HepG2 (cell line): ENCODE results near the gene VEZT. TPM values are rescaled to one million over a fixed set of nuclear protein-coding genes. Genes with fewer than 3 reads are reported as not detected.

Experiments
- ATAC-seq: fragments of 200-7000 bp; cut with Tn5 transposase; 3 replicates; pipeline ENCODE4 v1.9.1; 2020; ENCODE audit warnings: mild to moderate bottlenecking, moderate library complexity
- BruUV-seq: library from RNA; stranded (reverse); fragments of 400-500 nt; replicated peaks from 2 replicates; lab custom pipeline; 2021; lab: Mats Ljungman, UMichigan
- CTCF ChIA-PET: fragments of 300-600 bp; formaldehyde crosslinking; extraction: SDS; loops from one replicate; lab custom pipeline; 2021; ENCODE audit warnings: low total read pairs, inconsistent platforms, low intra/inter-chr PET ratio; lab: Yijun Ruan, JAX
- POLR2A ChIA-PET: fragments of 350-600 bp; sonication (Branson Sonifier 250); formaldehyde crosslinking; loops from one replicate; lab custom pipeline; 2020; ENCODE audit warnings: antibody characterized with exemption, inconsistent platforms; lab: Yijun Ruan, JAX
- DNase-seq: peaks from one replicate; pipeline ENCODE4 v3.0.0-alpha.2; 2015; ENCODE audit warnings: low spot score
- FAIRE-seq: peaks from 3 replicates; lab custom pipeline; 2011; peaks lifted over from hg19 to GRCh38; lab: Jason Lieb, UNC
- H2AFZ ChIP-seq: one replicate; pipeline ENCODE4 v1.6.1; 2011; ENCODE audit warnings: low read length, inconsistent platforms
- H3K27ac ChIP-seq: fragments of 300-600 bp; 3 replicates; pipeline ENCODE4 v1.8.0; 2011; ENCODE audit warnings: mixed run types, mild to moderate bottlenecking, mixed read lengths, low read length, inconsistent platforms; ENCODE audit not compliant: insufficient read depth; ENCODE audit errors: extremely low read length
- H3K27me3 ChIP-seq, 2 experiments: fragments of 200-600 bp in 1 of 2; 2 replicates in 1 of 2; 3 replicates in 1 of 2; pipeline versions ENCODE4 v1.6.0 to v1.8.0; 2011; ENCODE audit warnings: low read length in 2 of 2, mild to moderate bottlenecking in 2 of 2, moderate library complexity in 2 of 2, inconsistent platforms in 1 of 2; ENCODE audit not compliant: insufficient read depth in 2 of 2, control insufficient read depth in 1 of 2
- H3K36me3 ChIP-seq, 2 experiments: fragments of 200-600 bp in 1 of 2; replicated peaks in 1 of 2; 2 replicates in 1 of 2; 3 replicates in 1 of 2; pipeline versions ENCODE4 v1.5.1 to v1.8.0; 2011; ENCODE audit warnings: low read length in 2 of 2, inconsistent platforms in 1 of 2; ENCODE audit not compliant: insufficient read depth in 2 of 2, control insufficient read depth in 1 of 2
- H3K4me1 ChIP-seq: 2 replicates; pipeline ENCODE4 v1.5.1; 2012; ENCODE audit warnings: low read length, inconsistent platforms; ENCODE audit not compliant: insufficient read depth
- H3K4me2 ChIP-seq: 2 replicates; pipeline ENCODE4 v1.6.0; 2011; ENCODE audit warnings: low read depth, low read length, inconsistent platforms
- H3K4me3 ChIP-seq, 3 experiments: fragments of 200-600 bp in 1 of 3; sonication (generic), shearing (Covaris generic) in 1 of 3; replicated peaks in 1 of 3; 2 replicates each; pipeline ENCODE4 v1.5.1; 2011 to 2016; ENCODE audit warnings: low read length in 3 of 3, inconsistent platforms in 2 of 3, low read depth in 2 of 3, mild to moderate bottlenecking in 2 of 3, control low read depth in 1 of 3, mixed read lengths in 1 of 3; ENCODE audit not compliant: insufficient read depth in 1 of 3
- H3K79me2 ChIP-seq: one replicate; pipeline ENCODE4 v1.6.1; 2011; ENCODE audit warnings: low read length, inconsistent platforms; ENCODE audit not compliant: insufficient read depth
- H3K9ac ChIP-seq: 2 replicates; pipeline ENCODE4 v1.6.0; 2011; ENCODE audit warnings: mild to moderate bottlenecking, low read depth, low read length, inconsistent platforms; ENCODE audit not compliant: insufficient read depth
- H3K9me3 ChIP-seq: 2 replicates; pipeline ENCODE4 v1.5.1; 2012; ENCODE audit warnings: mild to moderate bottlenecking, low read length
- H4K20me1 ChIP-seq: 2 replicates; pipeline ENCODE4 v1.6.0; 2011; ENCODE audit warnings: inconsistent platforms, mild to moderate bottlenecking, low read length, moderate library complexity; ENCODE audit not compliant: insufficient read depth
- CTCF ChIP-seq: sonication (generic); formaldehyde crosslinking; IDR thresholded peaks from 2 replicates; pipeline ENCODE4 v1.5.0; 2020; ENCODE audit warnings: mild to moderate bottlenecking, missing genetic modification reagents, moderate library complexity
- FOSL1 ChIP-seq: sonication (generic); formaldehyde crosslinking; IDR thresholded peaks from 2 replicates; pipeline ENCODE4 v1.9.0; 2021; ENCODE audit warnings: missing genetic modification reagents, borderline replicate concordance
- HMG20B ChIP-seq: conservative IDR thresholded peaks from 2 replicates; pipeline ENCODE4 v1.6.1; 2016; ENCODE audit warnings: missing genetic modification reagents, missing compliant biosample characterization
- HMGXB3 ChIP-seq: sonication (generic); formaldehyde crosslinking; IDR thresholded peaks from 2 replicates; pipeline ENCODE4 v1.4.0; 2020; ENCODE audit warnings: missing genetic modification reagents, borderline replicate concordance
- MAF1 ChIP-seq: sonication (generic); formaldehyde crosslinking; IDR thresholded peaks from 2 replicates; pipeline ENCODE4 v1.5.0; 2020; ENCODE audit warnings: missing genetic modification reagents, borderline replicate concordance
- NR3C1 ChIP-seq: sonication (generic); formaldehyde crosslinking; IDR thresholded peaks from 2 replicates; pipeline ENCODE4 v1.4.0; 2020; ENCODE audit warnings: missing genetic modification reagents
- ONECUT2 ChIP-seq: sonication (generic); formaldehyde crosslinking; IDR thresholded peaks from 2 replicates; pipeline ENCODE4 v1.4.0; 2020; ENCODE audit warnings: missing genetic modification reagents
- PLRG1 ChIP-seq: fragments of 450-650 bp; conservative IDR thresholded peaks from 2 replicates; pipeline ENCODE4 v1.6.1; 2016
- SKIL ChIP-seq: sonication (generic); formaldehyde crosslinking; IDR thresholded peaks from 2 replicates; pipeline ENCODE4 v1.8.0; 2022; ENCODE audit warnings: missing genetic modification reagents, mild to moderate bottlenecking, moderate library complexity, borderline replicate concordance
- ZBTB21 ChIP-seq: sonication (generic); formaldehyde crosslinking; IDR thresholded peaks from 2 replicates; pipeline ENCODE4 v1.4.0; 2020; ENCODE audit warnings: missing genetic modification reagents
- ZNF276 ChIP-seq: sonication (generic); formaldehyde crosslinking; IDR thresholded peaks from 2 replicates; pipeline ENCODE4 v1.4.0; 2020; ENCODE audit warnings: mild to moderate bottlenecking, low read depth, missing genetic modification reagents
- ZNF674 ChIP-seq: sonication (generic); formaldehyde crosslinking; IDR thresholded peaks from 2 replicates; pipeline ENCODE4 v1.5.0; 2020; ENCODE audit warnings: low read depth, mild to moderate bottlenecking, missing genetic modification reagents
- ZNF704 ChIP-seq: sonication (generic); formaldehyde crosslinking; IDR thresholded peaks from 2 replicates; pipeline ENCODE4 v1.8.1; 2023; ENCODE audit warnings: mild to moderate bottlenecking, inconsistent platforms, moderate library complexity, missing genetic modification reagents, borderline replicate concordance
- ZNF776 ChIP-seq: sonication (generic); formaldehyde crosslinking; IDR thresholded peaks from 2 replicates; pipeline ENCODE4 v1.4.0; 2020; ENCODE audit warnings: mild to moderate bottlenecking, missing genetic modification reagents
- WGBS: methylation state at CpG from one replicate; pipeline ENCODE4 v1.1.6; 2017; ENCODE audit warnings: low lambda C conversion rate; 5-methylcytosine and 5-hydroxymethylcytosine counted together
- in situ Hi-C: cut with HindIII; loops from 2 replicates; pipeline ENCODE4 v1.10.0; 2017; ENCODE audit warnings: low pct_unique_long_range_greater_than_20kb; ENCODE audit not compliant: extremely low pct_ligation_motif_present
- intact Hi-C: fragments of 100-400 bp; cut with micrococcal nuclease; formaldehyde crosslinking; loops from one replicate; pipeline ENCODE4 v1.10.0; 2022; ENCODE audit not compliant: unreplicated experiment
- polyA plus RNA-seq, 8 experiments: library from polyadenylated mRNA; depleted of rRNA in 3 of 8; stranded (reverse) in 7 of 8; unstranded in 1 of 8; fragments of >200 nt; fragmentation: Illumina TruSeq in 4 of 8; extraction: Trizol in 4 of 8; gene quantifications; 2 replicates each; pipeline versions ENCODE4 v1.2.1 to v1.2.3, GENCODE V29; 2011 to 2016; ENCODE audit warnings: low read depth in 4 of 8, missing spikeins in 1 of 8, mixed read lengths in 1 of 8; ENCODE audit not compliant: insufficient read depth in 1 of 8
- total RNA-seq, 5 experiments: library from RNA; depleted of rRNA; stranded (reverse); fragments of >200 nt; fragmentation: Illumina TruSeq; extraction: Trizol; gene quantifications; 2 replicates each; pipeline ENCODE4 v1.2.3, GENCODE V29; 2016; ENCODE audit warnings: low read depth in 1 of 5

The VEZT gene
- total and polyA plus RNA-seq, 2 of the 13 experiments (the other 11 are each of a cell fraction or from before 2014, with no cell fraction given): 35.5 to 51.6 TPM

GRCh38 chr12:95213119-95213518, 4.5 kb upstream of the VEZT start:
- Histone ChIP-seq H3K4me1 (peaks cover 16% of the 10 kb centered on the region), H3K79me2 (peaks cover 24% of the 10 kb centered on the region), H3K4me3 (no peak overlapping the region), H3K36me3 (peaks cover 0 to 4% of the 10 kb centered on the region in 2 experiments; a peak in 2 of 5 replicates), H3K27me3 (no peaks in the 10 kb centered on the region; a peak in 1 of 5 replicates), H3K9ac (no peak overlapping the region), H3K9me3 (no peaks in the 10 kb centered on the region), H4K20me1 (no peaks in the 10 kb centered on the region), H3K4me2 (no peak overlapping the region), H2AFZ (no peak overlapping the region), H3K27ac (no peak overlapping the region)
- no peak for ATAC-seq
- no peak for DNase-seq
- in situ Hi-C loops (loop anchor here (10.0 kb wide), 1 partner anchor 122 kb away; no protein-coding TSS in a partner anchor), intact Hi-C loops (no loop called here)
- BruUV-seq: no TSS peak
- ChIA-PET CTCF (no interaction called here), POLR2A (no interaction called here)
- FAIRE-seq: no peak
- WGBS: 97% methylated on average over 4 of the region's 4 CpGs
- TF ChIP-seq PLRG1: no peak
- no peak for TF ChIP-seq ZNF776 (CRISPR knock-in tag)
- TF ChIP-seq MAF1 (CRISPR knock-in tag): no peak
- TF ChIP-seq ZNF704 (CRISPR knock-in tag): no peak
- no peak for TF ChIP-seq ONECUT2 (CRISPR knock-in tag)
- TF ChIP-seq FOSL1 (CRISPR knock-in tag): no peak
- no peak for TF ChIP-seq HMG20B
- TF ChIP-seq ZBTB21 (CRISPR knock-in tag): no peak
- no peak for TF ChIP-seq SKIL (CRISPR knock-in tag)
- TF ChIP-seq CTCF (CRISPR knock-in tag): no peak
- TF ChIP-seq ZNF276: no peak
- TF ChIP-seq ZNF674 (CRISPR knock-in tag): no peak
- no peak for TF ChIP-seq NR3C1 (CRISPR knock-in tag)
- no peak for TF ChIP-seq HMGXB3
